Measurements from ENCODE around the gene FGFR2. TPM values are rescaled to one million over a fixed set of nuclear protein-coding genes. Genes with fewer than 3 reads are reported as not detected.
"Not testable (repeated sequence)": the region's sequence is repeated elsewhere in the genome, so short reads cannot be mapped to it uniquely, and the experiment has no call there.

FGFR2 gene
- total and polyA plus RNA-seq, 12 donors: 19.5 to 79.2 (median 39.3) TPM

- WGBS, 4 donors: 80 to 100% (median 93%) methylated on average over 1 of the region's 1 CpG
- Histone ChIP-seq H3K36me3 (replicated peaks in 1 of 2) (no peaks in the 10 kb centered on the region), H3K27me3 (no peaks in the 10 kb centered on the region), H3K9me3 (replicated peaks in 1 of 3) (no peaks in the 10 kb centered on the region), H3K27ac (no peak overlapping the region), H3K4me3 (no peak overlapping the region), H3K4me1 (replicated peaks in 1 of 2) (peaks cover 0 to 8% of the 10 kb centered on the region in 2 donors)
- no peak for TF ChIP-seq POLR2A (IDR thresholded peaks at IDR 0.05)
- TF ChIP-seq, protein P1, sequence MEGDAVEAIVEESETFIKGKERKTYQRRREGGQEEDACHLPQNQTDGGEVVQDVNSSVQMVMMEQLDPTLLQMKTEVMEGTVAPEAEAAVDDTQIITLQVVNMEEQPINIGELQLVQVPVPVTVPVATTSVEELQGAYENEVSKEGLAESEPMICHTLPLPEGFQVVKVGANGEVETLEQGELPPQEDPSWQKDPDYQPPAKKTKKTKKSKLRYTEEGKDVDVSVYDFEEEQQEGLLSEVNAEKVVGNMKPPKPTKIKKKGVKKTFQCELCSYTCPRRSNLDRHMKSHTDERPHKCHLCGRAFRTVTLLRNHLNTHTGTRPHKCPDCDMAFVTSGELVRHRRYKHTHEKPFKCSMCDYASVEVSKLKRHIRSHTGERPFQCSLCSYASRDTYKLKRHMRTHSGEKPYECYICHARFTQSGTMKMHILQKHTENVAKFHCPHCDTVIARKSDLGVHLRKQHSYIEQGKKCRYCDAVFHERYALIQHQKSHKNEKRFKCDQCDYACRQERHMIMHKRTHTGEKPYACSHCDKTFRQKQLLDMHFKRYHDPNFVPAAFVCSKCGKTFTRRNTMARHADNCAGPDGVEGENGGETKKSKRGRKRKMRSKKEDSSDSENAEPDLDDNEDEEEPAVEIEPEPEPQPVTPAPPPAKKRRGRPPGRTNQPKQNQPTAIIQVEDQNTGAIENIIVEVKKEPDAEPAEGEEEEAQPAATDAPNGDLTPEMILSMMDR (IDR thresholded peaks at IDR 0.05): no peak
- no peak for DNase-seq
- intact Hi-C loops (cut with DNase I): no loop called here
Measured at GRCh38 chr10:121522831-121523230, 75.4 kb downstream of the FGFR2 start.

- 84 to 87% (median 86%) methylated on average over 11 of the region's 11 CpGs for WGBS, 4 donors
- H3K27me3 ChIP-seq: no peaks in the 10 kb centered on the region
- no peak overlapping the region for H3K4me3 ChIP-seq
- peaks cover 0 to 8% of the 10 kb centered on the region in 2 donors for H3K4me1 ChIP-seq (replicated peaks in 1 of 2)
- H3K27ac ChIP-seq: no peak overlapping the region
- H3K9me3 ChIP-seq (replicated peaks in 1 of 3): no peaks in the 10 kb centered on the region
- H3K36me3 ChIP-seq (replicated peaks in 1 of 2): no peaks in the 10 kb centered on the region
- no peak for DNase-seq
- TF ChIP-seq, protein P1 (IDR thresholded peaks at IDR 0.05): no peak
- no peak for TF ChIP-seq POLR2A (IDR thresholded peaks at IDR 0.05)
- intact Hi-C loops (cut with DNase I): no loop called here
Measured at GRCh38 chr10:121521794-121522556, 76.3 kb downstream of the FGFR2 start.

GRCh38 chr10:121520526-121520925 lies 77.7 kb downstream of the FGFR2 start:
- H3K36me3 ChIP-seq (replicated peaks in 1 of 2); H3K9me3 ChIP-seq (replicated peaks in 1 of 3); DNase-seq; H3K27ac ChIP-seq; intact Hi-C loops (cut with DNase I); H3K27me3 ChIP-seq; H3K4me1 ChIP-seq (replicated peaks in 1 of 2); H3K4me3 ChIP-seq: not testable (repeated sequence)
- WGBS, 4 donors: 95 to 99% (median 96%) methylated on average over 6 of the region's 6 CpGs

DNA sequence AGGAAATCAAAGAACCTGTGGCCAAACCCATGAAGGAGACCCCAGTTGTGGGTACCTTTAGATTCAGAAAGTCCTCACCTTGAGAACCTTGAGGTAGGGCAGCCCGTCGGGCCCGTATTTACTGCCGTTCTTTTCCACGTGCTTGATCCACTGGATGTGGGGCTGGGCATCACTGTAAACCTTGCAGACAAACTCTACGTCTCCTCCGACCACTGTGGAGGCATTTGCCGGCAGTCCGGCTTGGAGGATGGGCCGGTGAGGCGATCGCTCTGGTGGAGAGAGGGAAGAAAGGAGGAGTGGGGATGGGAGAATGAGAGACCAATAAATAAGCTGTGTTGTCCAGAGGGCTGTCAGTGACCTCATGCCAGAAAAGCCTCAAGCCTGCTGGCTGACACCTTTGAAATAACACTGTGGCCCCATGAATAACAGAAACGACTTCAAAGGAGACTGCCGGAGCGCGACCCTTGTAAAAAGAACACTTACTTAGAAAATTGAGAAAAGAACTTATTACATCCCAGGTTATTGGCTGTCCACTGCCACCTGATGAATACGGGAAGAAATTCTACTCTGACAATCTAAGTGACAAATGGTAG lies 78.2 kb downstream of the FGFR2 start:
- intact Hi-C loops (cut with DNase I): no loop called here
- H3K9me3 ChIP-seq (replicated peaks in 1 of 3): no peaks in the 10 kb centered on the region
- H3K27me3 ChIP-seq: no peaks in the 10 kb centered on the region
- WGBS, 4 donors: 81 to 85% (median 83%) methylated on average over 17 of the region's 17 CpGs
- no peaks in the 10 kb centered on the region for H3K36me3 ChIP-seq (replicated peaks in 1 of 2)
- DNase-seq: no peak
- no peak overlapping the region for H3K27ac ChIP-seq
- peaks cover 0 to 8% of the 10 kb centered on the region in 2 donors for H3K4me1 ChIP-seq (replicated peaks in 1 of 2)
- no peak for TF ChIP-seq POLR2A (IDR thresholded peaks at IDR 0.05)
- TF ChIP-seq, protein P1 (IDR thresholded peaks at IDR 0.05): no peak
- no peak overlapping the region for H3K4me3 ChIP-seq
